SK-N-DZ (cell line): ENCODE results near the gene OR51B2.

Experiments used
- DNase-seq: peaks from one replicate; pipeline ENCODE4 v3.0.0-alpha.2; 2015; ENCODE audit warnings: low spot score
- small RNA-seq, 2 experiments: library from RNA; depleted of rRNA; stranded (forward); fragments of <200 nt; gene quantifications; one replicate each; pipeline ENCODE3, GENCODE V24; 2014

The OR51B2 gene

GRCh38 chr11:5283882-5284281 is 40.2 kb downstream of the OR51B2 start:
- DNase-seq: no peak

GRCh38 chr11:5283086-5283485 is 41.0 kb downstream of the OR51B2 start:
- DNase-seq: no peak

- no peak for DNase-seq
Observed at GRCh38 chr11:5282628-5283027, 41.5 kb downstream of the OR51B2 start.

- no peak for DNase-seq
Observed at GRCh38 chr11:5281596-5281995, 42.5 kb downstream of the OR51B2 start.

- no peak for DNase-seq
Observed at GRCh38 chr11:5280582-5281102, 43.5 kb downstream of the OR51B2 start.

- DNase-seq: no peak
Observed at GRCh38 chr11:5279471-5280090, 44.5 kb downstream of the OR51B2 start.

- DNase-seq: no peak
Observed at GRCh38 chr11:5277807-5278382, 46.2 kb downstream of the OR51B2 start.

- DNase-seq: no peak
Observed at GRCh38 chr11:5276697-5277096, 47.4 kb downstream of the OR51B2 start.

- DNase-seq: no peak
Observed at GRCh38 chr11:5275369-5276110, 48.6 kb downstream of the OR51B2 start.

GRCh38 chr11:5274395-5274794 is 49.7 kb downstream of the OR51B2 start:
- no peak for DNase-seq

Small RNAs within 50 kb of the gene (small RNA-seq; reads per million reads assigned to genes)
- gene AC104389.3: 0 reads per million in 2 experiments
